PC-9 (cell line): Measurements from ENCODE around the gene TMEM107. TPM values are rescaled to one million over a fixed set of nuclear protein-coding genes. Genes with fewer than 3 reads are reported as not detected.

Source experiments
- BruUV-seq: library from RNA; stranded (reverse); fragments of 400-500 nt; replicated peaks from 2 replicates; lab custom pipeline; 2021; lab: Mats Ljungman, UMichigan
- CTCF ChIA-PET: fragments of 300-600 bp; sonication (Branson Sonifier 250); formaldehyde crosslinking; loops from one replicate; lab custom pipeline; 2022; ENCODE audit warnings: antibody characterized with exemption; lab: Charles Lee
- POLR2A ChIA-PET: fragments of 300-600 bp; sonication (Branson Sonifier 250); formaldehyde crosslinking; loops from one replicate; lab custom pipeline; 2022; ENCODE audit warnings: antibody characterized with exemption; ENCODE audit not compliant: unreplicated experiment; lab: Charles Lee
- DNase-seq, 2 experiments: peaks; one replicate each; pipeline versions ENCODE4 v3.0.0 to v3.0.0-alpha.2; 2015 to 2022; ENCODE audit warnings: mixed read lengths in 1 of 2
- H2AFZ ChIP-seq: fragments of 200-600 bp; sonication (generic); 2 replicates; pipeline ENCODE4 v1.8.1; 2017; ENCODE audit warnings: antibody characterized with exemption
- H3F3A ChIP-seq: fragments of 200-600 bp; sonication (generic); 2 replicates; pipeline ENCODE4 v1.8.1; 2017; ENCODE audit warnings: antibody characterized with exemption, mild to moderate bottlenecking, low read depth; ENCODE audit not compliant: insufficient read depth
- H3K27ac ChIP-seq: fragments of 200-600 bp; sonication (generic); 2 replicates; pipeline ENCODE4 v1.6.1; 2016; ENCODE audit warnings: mixed run types
- H3K27me3 ChIP-seq: fragments of 200-600 bp; sonication (generic); 2 replicates; pipeline ENCODE4 v1.6.1; 2016; ENCODE audit warnings: low read depth, mixed run types; ENCODE audit not compliant: insufficient read depth
- H3K36me3 ChIP-seq: fragments of 200-600 bp; sonication (generic); 2 replicates; pipeline ENCODE4 v1.6.1; 2016; ENCODE audit warnings: low read depth, mixed run types
- H3K4me1 ChIP-seq: fragments of 200-600 bp; sonication (generic); replicated peaks from 2 replicates; pipeline ENCODE4 v1.6.1; 2016; ENCODE audit warnings: mixed run types; ENCODE audit not compliant: insufficient read depth
- H3K4me2 ChIP-seq: fragments of 200-600 bp; sonication (generic); 2 replicates; pipeline ENCODE4 v1.6.1; 2017; ENCODE audit warnings: mixed run types
- H3K4me3 ChIP-seq: fragments of 200-600 bp; sonication (generic); 2 replicates; pipeline ENCODE4 v1.6.1; 2016; ENCODE audit warnings: mixed run types
- H3K79me2 ChIP-seq: fragments of 200-600 bp; sonication (generic); 2 replicates; pipeline ENCODE4 v1.6.1; 2017; ENCODE audit warnings: low read depth, mixed run types
- H3K9me2 ChIP-seq: fragments of 200-600 bp; sonication (generic); 2 replicates; pipeline ENCODE4 v1.8.1; 2017; ENCODE audit warnings: mild to moderate bottlenecking; ENCODE audit not compliant: insufficient read depth
- H3K9me3 ChIP-seq: fragments of 200-600 bp; sonication (generic); 2 replicates; pipeline ENCODE4 v1.8.1; 2016; ENCODE audit warnings: low read depth; ENCODE audit not compliant: insufficient read depth
- H4K20me1 ChIP-seq: fragments of 200-600 bp; sonication (generic); 2 replicates; pipeline ENCODE4 v1.8.1; 2017; ENCODE audit not compliant: insufficient read depth
- CTCF ChIP-seq: fragments of 200-600 bp; sonication (generic); conservative IDR thresholded peaks from 2 replicates; pipeline ENCODE4 v1.6.1; 2017; ENCODE audit warnings: mixed run types, antibody characterized with exemption, mild to moderate bottlenecking, moderate library complexity
- EZH2 ChIP-seq: fragments of 200-600 bp; sonication (generic); IDR thresholded peaks from 2 replicates; pipeline ENCODE4 v1.8.0; 2017; ENCODE audit warnings: antibody characterized with exemption, low read depth
- intact Hi-C: fragments of 100-400 bp; cut with micrococcal nuclease; formaldehyde crosslinking; loops from one replicate; pipeline ENCODE4 v1.10.0; 2022; ENCODE audit not compliant: unreplicated experiment
- total RNA-seq: library from RNA; stranded (reverse); gene quantifications from 2 replicates; pipeline ENCODE4 v1.2.3, GENCODE V29; 2021

TMEM107 gene
- total RNA-seq, 1 experiment from 2014 or later = 59.1 TPM

DNA sequence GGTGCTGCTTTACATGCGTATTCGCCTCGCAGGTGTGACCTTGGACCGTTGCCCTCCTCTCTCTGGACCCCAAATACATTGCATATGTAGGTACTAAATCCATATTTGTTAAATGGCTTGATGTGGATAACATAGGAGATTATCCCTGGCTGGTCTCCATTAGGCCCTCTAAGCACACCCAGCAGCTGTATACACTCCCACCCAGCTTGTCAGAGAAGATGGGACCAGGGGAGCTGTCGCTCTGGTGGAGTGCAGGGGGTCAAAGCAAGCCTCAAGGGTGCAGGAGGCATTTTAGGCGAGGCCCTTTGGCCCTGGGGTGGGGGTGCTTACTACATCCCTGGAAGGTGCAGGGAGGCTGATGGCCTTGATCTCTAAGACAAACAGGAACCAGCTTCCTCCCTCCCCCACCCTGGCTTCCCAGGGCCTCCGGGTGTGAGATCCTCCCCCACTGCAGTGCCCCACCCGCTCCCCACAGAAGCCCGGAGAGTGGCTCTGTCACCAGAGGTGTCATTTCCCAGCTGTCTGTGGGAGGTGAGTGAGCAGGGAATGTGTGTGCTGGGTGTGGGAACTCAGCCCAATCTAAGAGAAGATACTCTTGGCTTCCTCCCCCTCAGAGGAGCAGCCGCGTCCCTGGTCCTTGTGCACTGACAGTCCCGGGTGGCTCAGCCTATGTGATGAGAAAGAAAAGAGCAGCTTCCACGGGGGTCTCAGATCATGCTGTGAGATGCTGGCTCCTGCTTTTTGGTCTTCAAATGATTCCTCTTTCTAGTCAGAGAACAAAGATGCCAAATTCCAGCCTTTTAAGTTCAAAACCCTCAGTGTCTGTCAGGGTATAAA is 12.0 kb downstream of the TMEM107 start:
- Histone ChIP-seq H2AFZ (no peak overlapping the region), H3F3A (peaks cover 9% of the 10 kb centered on the region; the same call in 1 of the 2 replicates), H4K20me1 (no peaks in the 10 kb centered on the region), H3K9me2 (no peaks in the 10 kb centered on the region), H3K27ac (no peak overlapping the region), H3K79me2 (peaks cover 10% of the 10 kb centered on the region; the same call in 1 of the 2 replicates), H3K4me1 (peaks cover 8% of the 10 kb centered on the region; the same call in 1 of the 2 replicates), H3K4me2 (peak overlapping the region; percentile 31; the same call in 1 of the 2 replicates), H3K27me3 (no peaks in the 10 kb centered on the region), H3K36me3 (no peaks in the 10 kb centered on the region), H3K9me3 (no peaks in the 10 kb centered on the region), H3K4me3 (no peak overlapping the region)
- DNase-seq = peak in 1 of 2 experiments; percentile 48
- intact Hi-C loops = loop anchor here (1.0 kb wide), 1 partner anchor 9 kb away; no protein-coding TSS in a partner anchor
- ChIA-PET POLR2A (interaction anchor here (0.6 to 1.3 kb wide), 2 partner anchors 9 to 617 kb away, joined by 4 to 21 read pairs; no protein-coding TSS in a partner anchor), CTCF (interaction anchor here (0.6 to 0.7 kb wide), 3 partner anchors 497 to 725 kb away, joined by 3 to 11 read pairs (median 8); no protein-coding TSS in a partner anchor)
- no TSS peak for BruUV-seq
- no peak for TF ChIP-seq CTCF
- no peak for TF ChIP-seq EZH2

DNA sequence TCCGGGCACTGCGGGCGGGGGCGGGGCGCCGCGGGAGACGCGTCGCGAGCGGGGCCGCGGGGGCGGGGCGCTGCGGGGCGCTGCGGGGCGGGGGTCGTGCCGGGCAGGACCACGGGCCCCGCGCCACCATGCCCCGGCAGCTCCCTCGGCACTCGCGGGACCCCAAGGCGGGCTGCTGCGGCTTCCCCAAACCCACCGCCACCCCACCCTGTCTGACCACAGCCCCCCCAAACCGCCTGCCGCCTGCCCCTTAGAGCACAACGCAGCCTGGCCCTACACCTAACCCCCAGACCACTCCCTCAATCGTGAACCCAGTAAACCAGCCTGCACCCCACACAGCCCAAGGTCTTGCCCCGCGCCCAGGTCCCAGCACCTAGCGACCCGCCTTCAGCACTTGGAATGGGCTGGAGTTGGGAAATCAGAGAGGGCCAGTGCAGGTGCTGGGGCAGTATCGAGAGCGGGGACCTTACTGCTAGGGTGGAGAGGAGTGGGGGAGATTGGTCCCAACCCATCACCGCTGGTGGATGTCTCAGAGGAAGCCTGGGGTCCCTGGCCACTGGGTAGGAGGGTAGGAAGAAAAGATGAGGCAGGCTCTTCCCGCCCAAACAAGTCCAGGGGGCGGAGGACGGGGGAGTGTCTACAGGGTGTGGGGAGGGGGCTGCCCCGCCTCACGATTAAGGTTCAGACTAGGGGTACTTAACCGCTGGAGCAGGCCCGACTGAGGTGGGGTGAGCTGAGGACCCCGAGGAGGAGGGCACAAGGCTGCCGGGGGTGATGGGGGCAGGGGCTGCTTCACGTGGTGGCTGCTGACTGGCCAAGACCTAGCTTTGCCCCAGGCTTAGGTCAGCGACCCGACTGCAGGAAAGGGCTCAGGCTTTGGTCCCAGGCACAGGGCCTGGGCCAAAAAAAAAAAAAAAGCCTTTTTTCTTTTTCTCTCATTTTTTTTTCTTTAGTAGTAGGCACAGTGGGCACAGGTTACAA is 12.9 kb downstream of the TMEM107 start:
- Histone ChIP-seq H3K9me2 (no peaks in the 10 kb centered on the region), H3K4me1 (peaks cover 8% of the 10 kb centered on the region; the same call in 1 of the 2 replicates), H3K27ac (no peak overlapping the region), H3F3A (peaks cover 13% of the 10 kb centered on the region; the same call in 1 of the 2 replicates), H3K79me2 (peaks cover 10% of the 10 kb centered on the region; the same call in 1 of the 2 replicates), H3K36me3 (no peaks in the 10 kb centered on the region), H3K27me3 (no peaks in the 10 kb centered on the region), H3K4me3 (peak overlapping the region; percentile 75; the same call in 1 of the 2 replicates), H4K20me1 (no peaks in the 10 kb centered on the region), H3K9me3 (no peaks in the 10 kb centered on the region), H2AFZ (peak overlapping the region; percentile 75; the same call in 1 of the 2 replicates), H3K4me2 (peak overlapping the region; percentile 66)
- intact Hi-C loops = no loop called here
- BruUV-seq = no TSS peak
- TF ChIP-seq EZH2 (no peak), CTCF (no peak)
- DNase-seq = no peak
- ChIA-PET POLR2A (interaction anchor here (0.6 to 1.3 kb wide), 3 partner anchors 10 to 618 kb away, joined by 3 to 21 read pairs (median 4); no protein-coding TSS in a partner anchor), CTCF (interaction anchor here (0.7 kb wide), 2 partner anchors 496 to 725 kb away, joined by 3 to 11 read pairs; no protein-coding TSS in a partner anchor)
